PC-9 (cell line): ENCODE data around the gene HOXD4. TPM values are rescaled to one million over a fixed set of nuclear protein-coding genes. Genes with fewer than 3 reads are reported as not detected.

Experiments
- BruUV-seq: library from RNA; stranded (reverse); fragments of 400-500 nt; replicated peaks from 2 replicates; lab custom pipeline; 2021; lab: Mats Ljungman, UMichigan
- CTCF ChIA-PET: fragments of 300-600 bp; sonication (Branson Sonifier 250); formaldehyde crosslinking; loops from one replicate; lab custom pipeline; 2022; ENCODE audit warnings: antibody characterized with exemption; lab: Charles Lee
- POLR2A ChIA-PET: fragments of 300-600 bp; sonication (Branson Sonifier 250); formaldehyde crosslinking; loops from one replicate; lab custom pipeline; 2022; ENCODE audit warnings: antibody characterized with exemption; ENCODE audit not compliant: unreplicated experiment; lab: Charles Lee
- DNase-seq, 2 experiments: peaks; one replicate each; pipeline versions ENCODE4 v3.0.0 to v3.0.0-alpha.2; 2015 to 2022; ENCODE audit warnings: mixed read lengths in 1 of 2
- H2AFZ ChIP-seq: fragments of 200-600 bp; sonication (generic); 2 replicates; pipeline ENCODE4 v1.8.1; 2017; ENCODE audit warnings: antibody characterized with exemption
- H3F3A ChIP-seq: fragments of 200-600 bp; sonication (generic); 2 replicates; pipeline ENCODE4 v1.8.1; 2017; ENCODE audit warnings: antibody characterized with exemption, mild to moderate bottlenecking, low read depth; ENCODE audit not compliant: insufficient read depth
- H3K27ac ChIP-seq: fragments of 200-600 bp; sonication (generic); 2 replicates; pipeline ENCODE4 v1.6.1; 2016; ENCODE audit warnings: mixed run types
- H3K27me3 ChIP-seq: fragments of 200-600 bp; sonication (generic); 2 replicates; pipeline ENCODE4 v1.6.1; 2016; ENCODE audit warnings: low read depth, mixed run types; ENCODE audit not compliant: insufficient read depth
- H3K36me3 ChIP-seq: fragments of 200-600 bp; sonication (generic); 2 replicates; pipeline ENCODE4 v1.6.1; 2016; ENCODE audit warnings: low read depth, mixed run types
- H3K4me1 ChIP-seq: fragments of 200-600 bp; sonication (generic); replicated peaks from 2 replicates; pipeline ENCODE4 v1.6.1; 2016; ENCODE audit warnings: mixed run types; ENCODE audit not compliant: insufficient read depth
- H3K4me2 ChIP-seq: fragments of 200-600 bp; sonication (generic); 2 replicates; pipeline ENCODE4 v1.6.1; 2017; ENCODE audit warnings: mixed run types
- H3K4me3 ChIP-seq: fragments of 200-600 bp; sonication (generic); 2 replicates; pipeline ENCODE4 v1.6.1; 2016; ENCODE audit warnings: mixed run types
- H3K79me2 ChIP-seq: fragments of 200-600 bp; sonication (generic); 2 replicates; pipeline ENCODE4 v1.6.1; 2017; ENCODE audit warnings: low read depth, mixed run types
- H3K9me2 ChIP-seq: fragments of 200-600 bp; sonication (generic); 2 replicates; pipeline ENCODE4 v1.8.1; 2017; ENCODE audit warnings: mild to moderate bottlenecking; ENCODE audit not compliant: insufficient read depth
- H3K9me3 ChIP-seq: fragments of 200-600 bp; sonication (generic); 2 replicates; pipeline ENCODE4 v1.8.1; 2016; ENCODE audit warnings: low read depth; ENCODE audit not compliant: insufficient read depth
- H4K20me1 ChIP-seq: fragments of 200-600 bp; sonication (generic); 2 replicates; pipeline ENCODE4 v1.8.1; 2017; ENCODE audit not compliant: insufficient read depth
- CTCF ChIP-seq: fragments of 200-600 bp; sonication (generic); conservative IDR thresholded peaks from 2 replicates; pipeline ENCODE4 v1.6.1; 2017; ENCODE audit warnings: mixed run types, antibody characterized with exemption, mild to moderate bottlenecking, moderate library complexity
- EZH2 ChIP-seq: fragments of 200-600 bp; sonication (generic); IDR thresholded peaks from 2 replicates; pipeline ENCODE4 v1.8.0; 2017; ENCODE audit warnings: antibody characterized with exemption, low read depth
- intact Hi-C: fragments of 100-400 bp; cut with micrococcal nuclease; formaldehyde crosslinking; loops from one replicate; pipeline ENCODE4 v1.10.0; 2022; ENCODE audit not compliant: unreplicated experiment
- total RNA-seq: library from RNA; stranded (reverse); gene quantifications from 2 replicates; pipeline ENCODE4 v1.2.3, GENCODE V29; 2021

Gene HOXD4
- total RNA-seq, 1 experiment from 2014 or later: not detected

- ChIA-PET POLR2A (no interaction called here), CTCF (no interaction called here)
Measured at GRCh38 chr2:176160986-176161824, 9.9 kb downstream of the HOXD4 start.

GRCh38 chr2:176161825-176162626 is 10.7 kb downstream of the HOXD4 start:
- BruUV-seq: no TSS peak
- no peak for DNase-seq
- no peaks in the 10 kb centered on the region for H3K9me2 ChIP-seq
- H3K79me2 ChIP-seq: no peaks in the 10 kb centered on the region
- H3K27ac ChIP-seq: no peak overlapping the region
- no peaks in the 10 kb centered on the region for H3K36me3 ChIP-seq
- intact Hi-C loops: no loop called here
- H3K4me2 ChIP-seq: no peak overlapping the region
- no peaks in the 10 kb centered on the region for H4K20me1 ChIP-seq
- ChIA-PET CTCF (interaction anchor here (0.6 to 0.7 kb wide), 2 partner anchors 66 to 226 kb away, joined by 3 read pairs; no protein-coding TSS in a partner anchor), POLR2A (interaction anchor here (0.6 kb wide), 1 partner anchor 851 kb away, joined by 6 read pairs; no protein-coding TSS in a partner anchor)
- no peaks in the 10 kb centered on the region for H3F3A ChIP-seq
- H3K4me1 ChIP-seq: no peaks in the 10 kb centered on the region
- H3K9me3 ChIP-seq: no peaks in the 10 kb centered on the region
- peaks cover 90% of the 10 kb centered on the region for H3K27me3 ChIP-seq
- no peak for TF ChIP-seq EZH2
- no peak for TF ChIP-seq CTCF
- no peak overlapping the region for H2AFZ ChIP-seq
- no peak overlapping the region for H3K4me3 ChIP-seq

More at GRCh38 chr2:176160986-176161824, 9.9 kb downstream of the HOXD4 start:
- Histone ChIP-seq H3K4me2 (no peak overlapping the region), H3K79me2 (no peaks in the 10 kb centered on the region), H2AFZ (no peak overlapping the region), H4K20me1 (no peaks in the 10 kb centered on the region), H3K9me3 (no peaks in the 10 kb centered on the region), H3F3A (no peaks in the 10 kb centered on the region), H3K4me3 (no peak overlapping the region), H3K9me2 (no peaks in the 10 kb centered on the region), H3K4me1 (no peaks in the 10 kb centered on the region), H3K27ac (no peak overlapping the region), H3K36me3 (no peaks in the 10 kb centered on the region), H3K27me3 (peaks cover 91% of the 10 kb centered on the region)
- TF ChIP-seq CTCF: no peak
- TF ChIP-seq EZH2: no peak
- intact Hi-C loops: no loop called here
- BruUV-seq: no TSS peak
- DNase-seq: no peak

GRCh38 chr2:176162911-176163671 is 11.7 kb downstream of the HOXD4 start:
- no peak overlapping the region for H3K27ac ChIP-seq
- no peak overlapping the region for H3K4me2 ChIP-seq
- no peak for DNase-seq
- peaks cover 87% of the 10 kb centered on the region for H3K27me3 ChIP-seq
- intact Hi-C loops: no loop called here
- H2AFZ ChIP-seq: no peak overlapping the region
- no peak overlapping the region for H3K4me3 ChIP-seq
- no peaks in the 10 kb centered on the region for H3K36me3 ChIP-seq
- no peaks in the 10 kb centered on the region for H3K9me3 ChIP-seq
- no peak for TF ChIP-seq CTCF
- TF ChIP-seq EZH2: no peak
- no peaks in the 10 kb centered on the region for H3F3A ChIP-seq
- no peaks in the 10 kb centered on the region for H4K20me1 ChIP-seq
- no peaks in the 10 kb centered on the region for H3K9me2 ChIP-seq
- ChIA-PET CTCF (interaction anchor here (0.7 kb wide), 1 partner anchor 65 kb away, joined by 3 read pairs; no protein-coding TSS in a partner anchor), POLR2A (no interaction called here)
- no TSS peak for BruUV-seq
- no peaks in the 10 kb centered on the region for H3K79me2 ChIP-seq
- no peaks in the 10 kb centered on the region for H3K4me1 ChIP-seq
